ENCODE data around the gene CDC37L1. TPM values are rescaled to one million over a fixed set of nuclear protein-coding genes. Genes with fewer than 3 reads are reported as not detected.
A peak's percentile ranks its signal among the peaks of the same experiment; 100 is the strongest.

The CDC37L1 gene
- total RNA-seq, 4 donors from 2014 or later = 61.4 to 101 (median 84.7) TPM

DNA sequence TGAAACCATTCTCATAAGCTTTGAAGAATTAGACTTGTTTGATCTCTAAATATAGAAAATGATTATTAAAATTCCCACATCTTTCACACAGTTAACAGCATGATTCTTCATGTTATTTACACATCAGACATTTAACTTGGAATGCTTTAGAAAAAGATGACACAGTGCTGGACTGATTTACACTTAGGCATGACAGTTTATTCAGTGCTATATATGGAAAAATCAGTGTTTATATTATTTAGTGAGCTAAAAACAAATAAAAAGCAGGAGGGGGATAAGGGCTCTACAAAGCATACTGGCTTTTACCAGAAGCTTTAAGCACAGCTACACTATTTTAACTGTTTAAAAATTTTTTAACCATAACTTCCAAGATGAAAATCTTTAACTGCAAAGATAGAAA, 30.0 kb downstream of the CDC37L1 start:
- peaks cover 0 to 72% of the 10 kb centered on the region in 2 donors for H3K36me3 ChIP-seq
- no peak overlapping the region for H3K4me3 ChIP-seq
- TF ChIP-seq EP300 (IDR thresholded peaks at IDR 0.05) = no peak
- TF ChIP-seq POLR2AphosphoS5 (IDR thresholded peaks at IDR 0.05) = no peak
- TF ChIP-seq, protein P1, sequence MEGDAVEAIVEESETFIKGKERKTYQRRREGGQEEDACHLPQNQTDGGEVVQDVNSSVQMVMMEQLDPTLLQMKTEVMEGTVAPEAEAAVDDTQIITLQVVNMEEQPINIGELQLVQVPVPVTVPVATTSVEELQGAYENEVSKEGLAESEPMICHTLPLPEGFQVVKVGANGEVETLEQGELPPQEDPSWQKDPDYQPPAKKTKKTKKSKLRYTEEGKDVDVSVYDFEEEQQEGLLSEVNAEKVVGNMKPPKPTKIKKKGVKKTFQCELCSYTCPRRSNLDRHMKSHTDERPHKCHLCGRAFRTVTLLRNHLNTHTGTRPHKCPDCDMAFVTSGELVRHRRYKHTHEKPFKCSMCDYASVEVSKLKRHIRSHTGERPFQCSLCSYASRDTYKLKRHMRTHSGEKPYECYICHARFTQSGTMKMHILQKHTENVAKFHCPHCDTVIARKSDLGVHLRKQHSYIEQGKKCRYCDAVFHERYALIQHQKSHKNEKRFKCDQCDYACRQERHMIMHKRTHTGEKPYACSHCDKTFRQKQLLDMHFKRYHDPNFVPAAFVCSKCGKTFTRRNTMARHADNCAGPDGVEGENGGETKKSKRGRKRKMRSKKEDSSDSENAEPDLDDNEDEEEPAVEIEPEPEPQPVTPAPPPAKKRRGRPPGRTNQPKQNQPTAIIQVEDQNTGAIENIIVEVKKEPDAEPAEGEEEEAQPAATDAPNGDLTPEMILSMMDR (IDR thresholded peaks at IDR 0.05) = no peak
- TF ChIP-seq POLR2A (IDR thresholded peaks at IDR 0.05) = no peak
- H3K4me1 ChIP-seq = peaks cover 0 to 27% (median 0%) of the 10 kb centered on the region in 3 donors
- H3K27me3 ChIP-seq = no peaks in the 10 kb centered on the region
- ATAC-seq = no peak
- peak overlapping the region in 1 of 4 donors; percentile 8 for H3K27ac ChIP-seq
- no peaks in the 10 kb centered on the region for H3K9me3 ChIP-seq

- Histone ChIP-seq H3K9me3 (no peaks in the 10 kb centered on the region), H3K27ac (no peak overlapping the region), H3K4me1 (peaks cover 0 to 12% (median 0%) of the 10 kb centered on the region in 3 donors), H3K27me3 (no peaks in the 10 kb centered on the region), H3K36me3 (peaks cover 4 to 83% of the 10 kb centered on the region in 2 donors), H3K4me3 (no peak overlapping the region)
- ATAC-seq = peak; percentile 53
- TF ChIP-seq POLR2A (IDR thresholded peaks at IDR 0.05) = no peak
- TF ChIP-seq POLR2AphosphoS5 (IDR thresholded peaks at IDR 0.05) = no peak
- TF ChIP-seq, protein P1 (IDR thresholded peaks at IDR 0.05) = no peak
- no peak for TF ChIP-seq EP300 (IDR thresholded peaks at IDR 0.05)
- 53 to 67% methylated on average over 5 to 7 of the region's 7 CpGs for WGBS, 2 donors (ENCODE audit: low coverage in 1 of 2)
Measured at GRCh38 chr9:4713849-4714248, 34.5 kb downstream of the CDC37L1 start.

DNA sequence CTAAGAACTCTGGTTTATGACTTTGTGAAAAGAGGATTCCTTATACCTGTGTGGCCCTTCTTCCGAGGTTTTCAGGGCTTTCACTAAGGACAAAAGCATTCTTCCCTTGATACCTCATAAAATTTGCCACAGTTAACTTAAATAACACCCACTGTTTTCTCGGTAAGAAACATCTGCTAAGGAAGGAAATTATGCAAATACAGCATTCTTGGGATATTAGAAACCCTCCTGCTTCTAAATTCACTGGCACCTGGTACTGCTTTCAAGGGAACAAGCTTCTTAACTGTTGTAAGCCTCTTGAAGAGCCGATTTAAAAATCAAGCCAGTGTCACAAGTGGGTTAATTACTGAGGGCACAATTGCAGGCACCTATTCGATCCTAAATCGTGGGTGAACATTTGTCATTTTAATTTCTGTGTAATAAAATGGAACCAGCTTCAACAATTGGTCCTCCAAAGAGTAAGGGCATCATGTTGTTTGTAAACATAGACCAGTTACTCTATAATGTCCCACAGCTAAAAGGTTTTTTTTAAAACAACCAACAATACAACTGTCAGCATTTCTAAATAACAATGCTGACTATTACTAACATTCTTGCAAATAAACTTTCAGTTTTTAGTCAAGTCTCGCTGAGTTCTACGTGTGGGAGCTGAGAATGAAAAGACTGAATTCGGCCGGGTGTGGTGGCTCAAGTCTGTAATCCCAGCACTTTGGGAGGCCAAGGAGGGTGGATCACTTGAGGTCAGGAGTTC, 35.1 kb downstream of the CDC37L1 start:
- ATAC-seq = no peak
- peaks cover 4 to 88% of the 10 kb centered on the region in 2 donors for H3K36me3 ChIP-seq
- TF ChIP-seq, protein P1 (IDR thresholded peaks at IDR 0.05) = no peak
- TF ChIP-seq POLR2AphosphoS5 (IDR thresholded peaks at IDR 0.05) (no peak), POLR2A (IDR thresholded peaks at IDR 0.05) (no peak), EP300 (IDR thresholded peaks at IDR 0.05) (no peak)

DNA sequence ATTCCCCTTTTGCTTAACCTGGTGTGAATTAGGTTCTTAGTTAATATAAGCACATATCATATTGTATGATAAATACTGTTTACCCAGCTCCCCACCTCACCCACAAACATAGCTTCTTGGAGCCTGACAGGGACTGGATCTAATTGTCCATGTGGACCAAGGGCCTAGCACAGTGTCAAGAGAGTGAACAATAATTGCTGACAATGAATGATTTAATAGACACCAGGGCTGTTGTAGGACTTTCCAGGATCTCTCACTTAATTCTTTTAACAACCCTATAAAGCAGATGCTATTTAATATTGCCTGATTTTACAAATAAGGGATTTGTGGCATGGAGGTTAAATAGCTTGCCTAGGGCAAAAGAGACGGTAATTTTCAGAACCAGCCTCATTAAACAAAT, 36.8 kb downstream of the CDC37L1 start:
- no peaks in the 10 kb centered on the region for H3K27me3 ChIP-seq
- H3K4me1 ChIP-seq = no peaks in the 10 kb centered on the region
- peaks cover 4 to 88% of the 10 kb centered on the region in 2 donors for H3K36me3 ChIP-seq
- 100% methylated on average over 1 of the region's 1 CpG for WGBS, 2 donors (ENCODE audit: low coverage in 1 of 2)
- H3K27ac ChIP-seq = no peak overlapping the region
- no peak for ATAC-seq
- no peak overlapping the region for H3K4me3 ChIP-seq
- no peaks in the 10 kb centered on the region for H3K9me3 ChIP-seq
- no peak for TF ChIP-seq POLR2AphosphoS5 (IDR thresholded peaks at IDR 0.05)
- TF ChIP-seq POLR2A (IDR thresholded peaks at IDR 0.05) = no peak
- TF ChIP-seq EP300 (IDR thresholded peaks at IDR 0.05) = no peak
- TF ChIP-seq, protein P1 (IDR thresholded peaks at IDR 0.05) = no peak

More for the DNA sequence above, 35.1 kb downstream of the CDC37L1 start:
- 83 to 84% methylated on average over 4 to 9 of the region's 9 CpGs for WGBS, 2 donors (ENCODE audit: low coverage in 1 of 2)
- no peak overlapping the region for H3K27ac ChIP-seq
- no peak overlapping the region for H3K4me3 ChIP-seq
- no peaks in the 10 kb centered on the region for H3K9me3 ChIP-seq
- H3K27me3 ChIP-seq = no peaks in the 10 kb centered on the region
- H3K4me1 ChIP-seq = peaks cover 0 to 6% (median 0%) of the 10 kb centered on the region in 3 donors

GRCh38 chr9:4717815-4718214, 38.4 kb downstream of the CDC37L1 start:
- ATAC-seq = no peak
- 95 to 100% methylated on average over 3 of the region's 4 CpGs for WGBS, 2 donors (ENCODE audit: low coverage in 1 of 2)
- H3K9me3 ChIP-seq = no peaks in the 10 kb centered on the region
- no peak overlapping the region for H3K27ac ChIP-seq
- peaks cover 4 to 92% of the 10 kb centered on the region in 2 donors for H3K36me3 ChIP-seq
- TF ChIP-seq EP300 (IDR thresholded peaks at IDR 0.05) (no peak), POLR2A (IDR thresholded peaks at IDR 0.05) (no peak), POLR2AphosphoS5 (IDR thresholded peaks at IDR 0.05) (no peak)
- TF ChIP-seq, protein P1 (IDR thresholded peaks at IDR 0.05) = no peak
- no peak overlapping the region for H3K4me3 ChIP-seq
- no peaks in the 10 kb centered on the region for H3K4me1 ChIP-seq
- no peaks in the 10 kb centered on the region for H3K27me3 ChIP-seq

All from gastroesophageal sphincter (tissue), 4 donors.